A673 (cell line): ENCODE results near the gene TAF6L. TPM values are rescaled to one million over a fixed set of nuclear protein-coding genes. Genes with fewer than 3 reads are reported as not detected.
"Not testable (repeated sequence)": the region's sequence is repeated elsewhere in the genome, so short reads cannot be mapped to it uniquely, and the experiment has no call there.

Source experiments
- BruUV-seq: library from RNA; stranded (reverse); fragments of 400-500 nt; replicated peaks from 2 replicates; lab custom pipeline; 2021; lab: Mats Ljungman, UMichigan
- CTCF ChIA-PET: fragments of 300-600 bp; sonication (Branson Sonifier 250); formaldehyde crosslinking; loops from one replicate; lab custom pipeline; 2022; ENCODE audit warnings: antibody characterized with exemption; lab: Charles Lee
- POLR2A ChIA-PET: fragments of 300-600 bp; sonication (Branson Sonifier 250); formaldehyde crosslinking; loops from one replicate; lab custom pipeline; 2022; ENCODE audit warnings: antibody characterized with exemption; ENCODE audit not compliant: low non-redundant PET; lab: Charles Lee
- DNase-seq: peaks from one replicate; pipeline ENCODE4 v3.0.0-alpha.2; 2015; ENCODE audit warnings: low spot score
- H3K27ac ChIP-seq: fragments of 200-600 bp; sonication (generic); 2 replicates; pipeline ENCODE4 v1.5.1; 2016; ENCODE audit warnings: mixed run types, low read depth, mild to moderate bottlenecking, mixed read lengths, antibody characterized with exemption, low read length; ENCODE audit not compliant: poor library complexity, severe bottlenecking
- H3K27me3 ChIP-seq: fragments of 200-600 bp; sonication (generic); replicated peaks from 2 replicates; pipeline ENCODE4 v1.6.1; 2017; ENCODE audit warnings: mixed run types, low read depth, mild to moderate bottlenecking, mixed read lengths, antibody characterized with exemption, low read length; ENCODE audit not compliant: insufficient read depth, poor library complexity
- H3K36me3 ChIP-seq: fragments of 200-600 bp; sonication (generic); 2 replicates; pipeline ENCODE4 v1.6.1; 2016; ENCODE audit warnings: mixed run types, mild to moderate bottlenecking, mixed read lengths, antibody characterized with exemption, low read length; ENCODE audit not compliant: insufficient read depth, poor library complexity, severe bottlenecking
- H3K4me1 ChIP-seq: fragments of 200-600 bp; sonication (generic); 2 replicates; pipeline ENCODE4 v1.6.1; 2017; ENCODE audit warnings: mixed run types, mild to moderate bottlenecking, mixed read lengths, antibody characterized with exemption, low read length; ENCODE audit not compliant: insufficient read depth, poor library complexity, severe bottlenecking
- H3K4me3 ChIP-seq: fragments of 200-600 bp; sonication (generic); 2 replicates; pipeline ENCODE4 v1.5.1; 2016; ENCODE audit warnings: low read depth, mixed run types, mild to moderate bottlenecking, mixed read lengths, low read length; ENCODE audit not compliant: poor library complexity, severe bottlenecking
- H3K9me3 ChIP-seq: fragments of 200-600 bp; sonication (generic); 2 replicates; pipeline ENCODE4 v1.6.1; 2016; ENCODE audit warnings: mixed run types, low read depth, mild to moderate bottlenecking, mixed read lengths, antibody characterized with exemption, low read length; ENCODE audit not compliant: poor library complexity, severe bottlenecking
- CTCF ChIP-seq: fragments of 300-800, 200-600 bp; sonication (generic); conservative IDR thresholded peaks from 2 replicates; pipeline ENCODE4 v1.5.1; 2017; ENCODE audit warnings: low read depth, mild to moderate bottlenecking, antibody characterized with exemption, low read length, moderate library complexity, mixed read lengths
- EZH2 ChIP-seq: fragments of 200-600 bp; sonication (generic); IDR thresholded peaks from 2 replicates; pipeline ENCODE4 v1.6.1; 2017; ENCODE audit warnings: borderline replicate concordance, low read depth, mild to moderate bottlenecking, mixed read lengths, antibody characterized with exemption, low read length; ENCODE audit not compliant: poor library complexity, severe bottlenecking
- intact Hi-C: fragments of 100-400 bp; cut with micrococcal nuclease; formaldehyde crosslinking; loops from one replicate; pipeline ENCODE4 v1.10.0; 2022; ENCODE audit not compliant: unreplicated experiment
- total RNA-seq: library from RNA; stranded (reverse); gene quantifications from 2 replicates; pipeline ENCODE4 v1.2.3, GENCODE V29; 2021

TAF6L gene
- total RNA-seq, 1 experiment from 2014 or later, result 70.9 TPM

DNA sequence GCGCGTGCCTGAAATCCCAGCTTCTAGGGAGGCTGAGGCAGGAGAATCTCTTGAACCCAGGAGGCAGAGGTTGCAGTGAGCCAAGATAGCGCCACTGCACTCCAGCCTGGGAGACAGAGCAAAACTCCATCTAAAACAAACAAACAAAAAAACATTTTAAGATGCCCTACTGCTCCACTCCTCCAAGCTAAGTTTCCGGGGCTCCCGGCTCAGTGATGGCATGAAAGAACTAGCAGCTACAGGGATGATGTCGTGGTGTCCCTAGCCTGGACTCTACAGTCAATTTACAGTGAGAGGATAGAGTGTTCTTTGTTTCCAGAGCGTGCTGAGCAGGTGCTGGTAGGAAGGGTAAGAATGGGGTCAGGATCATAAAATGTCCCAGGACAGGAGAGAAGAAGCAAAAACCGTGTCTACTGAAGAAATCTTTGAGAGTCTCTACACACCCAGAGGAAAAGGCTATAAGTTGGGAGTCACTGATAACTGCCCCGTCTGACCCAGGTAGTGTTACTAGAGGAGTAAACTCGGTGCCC is 16.0 kb upstream of the TAF6L start:
- no TSS peak for BruUV-seq
- ChIA-PET CTCF (no interaction called here), POLR2A (no interaction called here)
- Histone ChIP-seq H3K9me3 (no peaks in the 10 kb centered on the region), H3K27me3 (no peaks in the 10 kb centered on the region), H3K4me3 (no peak overlapping the region), H3K27ac (no peak overlapping the region), H3K36me3 (peaks cover 4% of the 10 kb centered on the region), H3K4me1 (peaks cover 6% of the 10 kb centered on the region)
- TF ChIP-seq CTCF (no peak), EZH2 (no peak)
- intact Hi-C loops, result no loop called here
- DNase-seq, result no peak

DNA sequence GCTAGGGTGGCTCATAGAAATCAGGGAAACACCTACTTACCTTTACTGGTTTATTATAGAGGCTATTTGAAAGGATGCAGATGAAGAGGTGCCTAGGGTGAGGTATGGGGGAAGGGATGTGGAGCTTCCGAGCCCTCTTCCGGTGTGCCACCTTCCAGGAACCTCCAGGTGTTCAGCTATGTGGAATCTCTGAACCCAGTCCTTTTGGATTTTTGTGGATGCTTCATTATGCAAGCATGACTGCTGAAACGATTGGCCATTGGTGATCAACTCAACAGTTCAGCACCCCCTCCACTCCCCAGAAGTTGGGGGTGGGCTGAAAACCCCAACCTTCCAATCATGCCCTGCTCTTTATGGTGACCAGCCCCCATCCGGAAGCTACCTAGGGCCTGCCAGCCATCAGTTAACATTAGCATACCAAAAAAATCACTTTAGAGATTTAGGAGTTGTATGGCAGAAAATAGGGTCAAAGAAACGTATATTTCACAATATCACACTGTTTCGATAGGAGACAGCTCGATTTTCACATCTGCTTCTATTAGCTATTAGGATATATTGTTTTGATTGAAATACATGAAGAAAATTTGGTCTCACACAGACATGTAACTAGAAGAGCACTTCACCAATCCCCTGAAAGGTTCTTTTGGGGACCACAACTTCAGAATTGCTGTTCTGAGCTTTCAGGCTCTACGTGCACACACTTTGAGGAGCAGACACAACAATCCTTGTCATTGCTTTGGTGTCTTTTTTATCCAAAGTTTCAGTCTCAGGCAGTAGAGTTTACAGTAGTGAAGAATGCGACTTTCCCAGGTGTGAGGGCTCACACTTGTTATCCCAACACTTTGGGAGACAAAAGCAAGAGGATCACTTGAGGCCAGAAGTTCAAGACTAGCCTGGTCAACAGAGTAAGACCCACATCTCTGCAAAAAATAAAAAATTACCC is 13.1 kb upstream of the TAF6L start:
- Histone ChIP-seq H3K36me3 (peaks cover 6% of the 10 kb centered on the region), H3K4me1 (peaks cover 14% of the 10 kb centered on the region), H3K4me3 (no peak overlapping the region), H3K27me3 (no peaks in the 10 kb centered on the region), H3K9me3 (no peaks in the 10 kb centered on the region), H3K27ac (no peak overlapping the region)
- DNase-seq, result no peak
- CTCF ChIA-PET, result no interaction called here
- POLR2A ChIA-PET, result interaction anchor here (0.7 kb wide), 1 partner anchor 13 kb away, joined by 3 read pairs; the partner anchor contains the start of gene TAF6L
- TF ChIP-seq EZH2 (no peak), CTCF (no peak)
- intact Hi-C loops, result no loop called here
- BruUV-seq, result no TSS peak

- BruUV-seq, DNase-seq, intact Hi-C loops, H3K4me1 ChIP-seq, H3K27ac ChIP-seq, POLR2A ChIA-PET, H3K27me3 ChIP-seq, H3K9me3 ChIP-seq: not testable (repeated sequence)
- CTCF ChIA-PET, result interaction anchor here (1.0 kb wide), 1 partner anchor 26 kb away, joined by 4 read pairs; no protein-coding TSS in a partner anchor
- Histone ChIP-seq H3K4me3 (peak overlapping the region; percentile 82), H3K36me3 (peaks cover 13% of the 10 kb centered on the region)
Measured at GRCh38 chr11:62760867-62761227, 10.3 kb upstream of the TAF6L start.
